Thyroid gland (tissue), 4 donors: ENCODE results near the gene PLEKHG4.

Source experiments
- CTCF ChIP-seq, 6 experiments: fragments of 200-600 bp in 3 of 6; fragments of 450-650 bp in 3 of 6; sonication (generic) in 3 of 6; IDR thresholded peaks; one replicate each; pipeline ENCODE4 v1.5.1; 2016 to 2019; ENCODE audit warnings: antibody characterized with exemption in 6 of 6, mild to moderate bottlenecking in 2 of 6, inconsistent platforms in 1 of 6, moderate library complexity in 1 of 6
- POLR2A ChIP-seq, 2 donors: fragments of 450-650 bp; IDR thresholded peaks; one replicate each; pipeline ENCODE4 v1.6.1; 2017; ENCODE audit warnings: antibody characterized with exemption in 2 of 2, mild to moderate bottlenecking in 2 of 2, moderate library complexity in 1 of 2

- TF ChIP-seq CTCF (IDR thresholded peaks at IDR 0.05) (no peak), POLR2A (IDR thresholded peaks at IDR 0.05) (no peak)
Measured at GRCh38 chr16:67317853-67318252, 38.5 kb downstream of the PLEKHG4 start.
